Mesenchymal stem cell (in vitro differentiated cells and primary cell): ENCODE results near the gene DENND5A.
A peak's percentile ranks its signal among the peaks of the same experiment; 100 is the strongest.
"Not testable (repeated sequence)": the region's sequence is repeated elsewhere in the genome, so short reads cannot be mapped to it uniquely, and the experiment has no call there.

Experiments used
- DNase-seq: peaks from one replicate; pipeline ENCODE4 v3.0.0-alpha.2; 2013
- H2AFZ ChIP-seq: one replicate; pipeline ENCODE4 v1.6.1; 2013; ENCODE audit warnings: low read depth, mild to moderate bottlenecking, control low read depth, inconsistent platforms, low read length, moderate library complexity
- H2AK5ac ChIP-seq: 2 replicates; pipeline ENCODE4 v1.6.1; 2013; ENCODE audit warnings: low read length, moderate library complexity, mild to moderate bottlenecking, inconsistent platforms; ENCODE audit not compliant: severe bottlenecking
- H2BK120ac ChIP-seq: one replicate; pipeline ENCODE4 v1.6.1; 2013; ENCODE audit warnings: low read depth, mild to moderate bottlenecking, inconsistent platforms, low read length, moderate library complexity
- H2BK12ac ChIP-seq, 2 experiments: one replicate each; pipeline ENCODE4 v1.6.1; 2013; ENCODE audit warnings: inconsistent platforms in 2 of 2, low read length in 2 of 2, mild to moderate bottlenecking in 2 of 2, moderate library complexity in 2 of 2, control low read depth in 1 of 2
- H2BK15ac ChIP-seq: one replicate; pipeline ENCODE4 v1.6.1; 2013; ENCODE audit warnings: mild to moderate bottlenecking, low read depth, inconsistent platforms; ENCODE audit not compliant: poor library complexity, severe bottlenecking
- H2BK5ac ChIP-seq: 2 replicates; pipeline ENCODE4 v1.6.1; 2013; ENCODE audit warnings: low read depth, mild to moderate bottlenecking, low read length, control low read depth, inconsistent platforms; ENCODE audit not compliant: poor library complexity, severe bottlenecking
- H3K14ac ChIP-seq, 2 experiments: one replicate each; pipeline ENCODE4 v1.6.1; 2013; ENCODE audit warnings: inconsistent platforms in 2 of 2, low read length in 2 of 2, control low read depth in 1 of 2, mild to moderate bottlenecking in 1 of 2, moderate library complexity in 1 of 2
- H3K18ac ChIP-seq, 2 experiments: one replicate each; pipeline ENCODE4 v1.6.1; 2013; ENCODE audit warnings: inconsistent platforms in 2 of 2, low read length in 2 of 2, control low read depth in 1 of 2, low read depth in 1 of 2, mild to moderate bottlenecking in 1 of 2
- H3K23ac ChIP-seq, 2 experiments: one replicate each; pipeline ENCODE4 v1.6.1; 2013; ENCODE audit warnings: inconsistent platforms in 2 of 2, low read length in 2 of 2, mild to moderate bottlenecking in 2 of 2, moderate library complexity in 2 of 2, control low read depth in 1 of 2
- H3K27ac ChIP-seq: 2 replicates; pipeline ENCODE4 v1.5.1; 2013; ENCODE audit warnings: mild to moderate bottlenecking, moderate library complexity, low read length, control low read depth, inconsistent platforms; ENCODE audit not compliant: poor library complexity, severe bottlenecking
- H3K27me3 ChIP-seq, 2 experiments: 2 replicates each; pipeline versions ENCODE4 v1.6.1 to v1.7.0; 2013; ENCODE audit warnings: low read length in 2 of 2, mild to moderate bottlenecking in 2 of 2, moderate library complexity in 2 of 2, control low read depth in 1 of 2, inconsistent platforms in 1 of 2; ENCODE audit not compliant: control insufficient read depth in 1 of 2, insufficient read depth in 1 of 2
- H3K36me3 ChIP-seq, 2 experiments: 2 replicates each; pipeline versions ENCODE4 v1.6.1 to v1.7.0; 2013; ENCODE audit warnings: low read length in 2 of 2, control low read depth in 1 of 2, inconsistent platforms in 1 of 2, low read depth in 1 of 2, mild to moderate bottlenecking in 1 of 2; ENCODE audit not compliant: insufficient read depth in 2 of 2, control insufficient read depth in 1 of 2
- H3K4ac ChIP-seq, 2 experiments: one replicate each; pipeline ENCODE4 v1.6.1; 2013; ENCODE audit warnings: inconsistent platforms in 2 of 2, low read length in 2 of 2, mild to moderate bottlenecking in 2 of 2, moderate library complexity in 2 of 2, control low read depth in 1 of 2, low read depth in 1 of 2
- H3K4me1 ChIP-seq: 2 replicates; pipeline ENCODE4 v1.6.1; 2013; ENCODE audit warnings: low read depth, low read length, control low read depth; ENCODE audit not compliant: control insufficient read depth, insufficient read depth
- H3K4me2 ChIP-seq: 2 replicates; pipeline ENCODE4 v1.6.1; 2013; ENCODE audit warnings: low read length, mild to moderate bottlenecking, inconsistent platforms; ENCODE audit not compliant: poor library complexity, severe bottlenecking
- H3K4me3 ChIP-seq, 2 experiments: 2 replicates each; pipeline versions ENCODE4 v1.5.1 to v1.7.0; 2013; ENCODE audit warnings: low read length in 2 of 2, mild to moderate bottlenecking in 2 of 2, control low read depth in 1 of 2, low read depth in 1 of 2; ENCODE audit not compliant: insufficient read depth in 1 of 2
- H3K79me1 ChIP-seq: replicated peaks from 2 replicates; pipeline ENCODE4 v1.6.1; 2013; ENCODE audit warnings: mild to moderate bottlenecking, control low read depth, low read length, inconsistent platforms; ENCODE audit not compliant: poor library complexity, severe bottlenecking
- H3K9ac ChIP-seq: 2 replicates; pipeline ENCODE4 v1.7.0; 2013; ENCODE audit warnings: mild to moderate bottlenecking, low read length, moderate library complexity
- H3K9me3 ChIP-seq: 2 replicates; pipeline ENCODE4 v1.7.0; 2013; ENCODE audit warnings: mild to moderate bottlenecking, low read length; ENCODE audit not compliant: control insufficient read depth
- H4K8ac ChIP-seq: one replicate; pipeline ENCODE4 v1.6.1; 2013; ENCODE audit warnings: inconsistent platforms, mild to moderate bottlenecking, low read length, moderate library complexity
- H4K91ac ChIP-seq: one replicate; pipeline ENCODE4 v1.6.1; 2013; ENCODE audit warnings: mild to moderate bottlenecking, low read length, inconsistent platforms
- WGBS: methylation state at CpG from one replicate; pipeline ENCODE4 v1.1.7; 2013; ENCODE audit warnings: mixed read lengths; 5-methylcytosine and 5-hydroxymethylcytosine counted together

DENND5A gene

DNA sequence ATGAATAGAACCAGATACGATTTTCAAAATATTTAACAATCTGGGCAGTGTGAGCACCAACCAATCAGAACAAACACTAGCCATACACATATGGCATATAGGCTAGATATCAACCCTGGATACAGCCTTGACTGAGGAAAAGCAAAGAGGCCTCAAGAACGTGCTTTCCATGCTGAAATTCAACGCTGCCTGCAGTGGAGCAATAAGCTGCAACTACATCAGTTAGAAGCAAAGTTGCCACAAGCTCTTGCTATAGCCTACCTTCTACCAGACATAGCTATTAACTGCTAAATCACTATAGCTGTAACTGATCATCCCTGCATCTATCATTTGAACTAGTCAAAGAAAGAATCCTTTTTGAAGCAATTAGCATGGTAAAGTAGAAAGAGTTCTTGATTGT lies 42.5 kb downstream of the DENND5A start:
- Histone ChIP-seq H3K4me3 (no peak overlapping the region), H3K18ac (no peak overlapping the region), H3K14ac (no peak overlapping the region), H2AK5ac (no peak overlapping the region), H2BK12ac (no peak overlapping the region), H3K4me2 (no peak overlapping the region), H2AFZ (no peak overlapping the region), H2BK15ac (no peak overlapping the region), H3K79me1 (peaks cover 7% of the 10 kb centered on the region), H3K4me1 (peaks cover 2% of the 10 kb centered on the region), H3K9me3 (no peaks in the 10 kb centered on the region), H4K91ac (no peak overlapping the region), H3K9ac (no peak overlapping the region), H3K36me3 (peaks cover 0 to 3% of the 10 kb centered on the region in 2 experiments), H4K8ac (no peak overlapping the region), H3K27me3 (no peaks in the 10 kb centered on the region), H3K27ac (no peak overlapping the region), H3K23ac (no peak overlapping the region), H3K4ac (no peak overlapping the region), H2BK120ac (no peak overlapping the region), H2BK5ac (no peak overlapping the region)
- no peak for DNase-seq
- 94% methylated on average over 3 of the region's 3 CpGs for WGBS

DNA sequence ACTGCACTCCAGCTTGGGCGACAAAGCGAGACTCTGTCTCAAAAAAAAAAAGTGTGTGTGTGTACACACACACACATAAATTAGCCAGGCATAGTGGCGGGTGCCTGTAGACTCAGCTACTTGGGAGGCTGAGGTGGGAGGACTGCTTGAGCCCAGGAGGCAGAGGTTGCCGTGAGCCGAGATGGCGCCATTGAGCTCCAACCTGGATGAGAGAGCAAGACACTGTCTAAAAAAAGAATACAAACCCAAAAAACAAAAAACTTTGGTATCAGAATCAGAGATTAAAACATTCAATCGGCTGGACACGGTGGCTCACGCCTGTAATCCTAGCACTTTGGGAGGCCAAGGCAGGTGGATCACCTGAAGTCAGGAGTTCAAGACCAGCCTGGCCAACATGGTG lies 44.3 kb downstream of the DENND5A start:
- peaks cover 10% of the 10 kb centered on the region for H3K79me1 ChIP-seq
- not testable (repeated sequence) for DNase-seq, H3K36me3 ChIP-seq, H3K4ac ChIP-seq, H2BK12ac ChIP-seq, H4K8ac ChIP-seq, H3K9me3 ChIP-seq, H3K27ac ChIP-seq, H2BK15ac ChIP-seq, H3K9ac ChIP-seq, H2BK5ac ChIP-seq, H2AFZ ChIP-seq, H3K23ac ChIP-seq, H3K4me2 ChIP-seq, H3K14ac ChIP-seq, H3K27me3 ChIP-seq, H3K18ac ChIP-seq, H2AK5ac ChIP-seq, H3K4me3 ChIP-seq, H2BK120ac ChIP-seq, H4K91ac ChIP-seq, H3K4me1 ChIP-seq
- WGBS = 95% methylated on average over 7 of the region's 9 CpGs

DNA sequence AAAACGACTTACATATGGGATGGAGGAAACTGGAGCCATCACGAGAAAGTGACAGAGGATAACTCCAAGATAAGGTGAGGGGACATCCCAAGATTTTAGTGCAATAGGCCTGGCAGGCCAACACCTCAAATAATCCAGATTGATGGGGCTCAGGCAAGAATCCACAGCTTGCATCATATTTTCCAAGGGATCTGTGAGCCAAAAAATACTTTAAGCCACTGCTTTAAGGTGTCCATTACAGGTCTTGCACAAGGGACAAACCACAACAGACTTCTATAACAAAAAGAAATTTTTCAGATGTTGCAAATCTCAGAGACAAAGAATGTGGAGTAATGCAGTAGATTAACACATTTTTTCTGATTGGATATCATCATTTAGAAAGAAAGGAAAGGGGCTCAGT lies 45.6 kb downstream of the DENND5A start:
- Histone ChIP-seq H3K4me3 (no peak overlapping the region), H3K79me1 (peaks cover 12% of the 10 kb centered on the region), H4K8ac (no peak overlapping the region), H3K14ac (no peak overlapping the region), H3K23ac (no peak overlapping the region), H3K27ac (no peak overlapping the region), H2AK5ac (no peak overlapping the region), H2BK5ac (no peak overlapping the region), H3K4ac (no peak overlapping the region), H3K27me3 (no peaks in the 10 kb centered on the region), H2BK120ac (no peak overlapping the region), H3K4me1 (peaks cover 3% of the 10 kb centered on the region), H4K91ac (no peak overlapping the region), H3K9me3 (no peaks in the 10 kb centered on the region), H3K9ac (peak overlapping the region; percentile 40), H3K4me2 (no peak overlapping the region), H2BK12ac (no peak overlapping the region), H2BK15ac (no peak overlapping the region), H3K18ac (no peak overlapping the region), H3K36me3 (no peaks in the 10 kb centered on the region), H2AFZ (no peak overlapping the region)
- peak; percentile 52 for DNase-seq
- 97% methylated on average over 2 of the region's 2 CpGs for WGBS

DNA sequence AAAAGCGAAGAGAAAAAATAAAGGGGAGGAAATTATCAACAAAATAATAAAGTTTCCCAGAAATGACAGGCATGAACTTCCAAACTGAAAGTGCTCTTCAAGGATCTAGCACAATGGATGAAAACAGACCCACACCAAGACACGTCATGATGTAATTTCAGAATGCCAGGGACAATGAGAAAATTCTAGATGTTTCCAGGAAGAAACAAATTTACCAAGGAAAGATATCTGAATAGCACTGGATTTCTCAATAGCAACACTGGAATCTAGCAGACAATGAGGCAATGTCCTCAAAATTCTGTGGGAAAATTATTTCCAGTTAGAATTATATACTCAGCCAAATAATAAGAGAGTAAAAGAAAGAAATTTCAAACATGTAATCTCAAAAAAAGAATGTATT lies 46.0 kb downstream of the DENND5A start:
- H2AK5ac ChIP-seq = no peak overlapping the region
- H3K79me1 ChIP-seq = peaks cover 14% of the 10 kb centered on the region
- no peak overlapping the region for H2BK120ac ChIP-seq
- no peak overlapping the region for H2BK15ac ChIP-seq
- H3K27me3 ChIP-seq = no peaks in the 10 kb centered on the region
- H3K36me3 ChIP-seq = no peaks in the 10 kb centered on the region
- H3K4me2 ChIP-seq = no peak overlapping the region
- no peak overlapping the region for H3K27ac ChIP-seq
- no peak overlapping the region for H3K23ac ChIP-seq
- no peak overlapping the region for H2BK12ac ChIP-seq
- no peak overlapping the region for H2BK5ac ChIP-seq
- peak; percentile 52 for DNase-seq
- 89% methylated on average over 1 of the region's 2 CpGs for WGBS
- no peak overlapping the region for H4K8ac ChIP-seq
- peaks cover 3% of the 10 kb centered on the region for H3K4me1 ChIP-seq
- H3K9me3 ChIP-seq = no peaks in the 10 kb centered on the region
- H4K91ac ChIP-seq = no peak overlapping the region
- no peak overlapping the region for H2AFZ ChIP-seq
- H3K4me3 ChIP-seq = no peak overlapping the region
- no peak overlapping the region for H3K18ac ChIP-seq
- H3K4ac ChIP-seq = no peak overlapping the region
- no peak overlapping the region for H3K14ac ChIP-seq
- H3K9ac ChIP-seq = peak overlapping the region; percentile 40
